ENCODE results near the gene ADCY9.

DNA sequence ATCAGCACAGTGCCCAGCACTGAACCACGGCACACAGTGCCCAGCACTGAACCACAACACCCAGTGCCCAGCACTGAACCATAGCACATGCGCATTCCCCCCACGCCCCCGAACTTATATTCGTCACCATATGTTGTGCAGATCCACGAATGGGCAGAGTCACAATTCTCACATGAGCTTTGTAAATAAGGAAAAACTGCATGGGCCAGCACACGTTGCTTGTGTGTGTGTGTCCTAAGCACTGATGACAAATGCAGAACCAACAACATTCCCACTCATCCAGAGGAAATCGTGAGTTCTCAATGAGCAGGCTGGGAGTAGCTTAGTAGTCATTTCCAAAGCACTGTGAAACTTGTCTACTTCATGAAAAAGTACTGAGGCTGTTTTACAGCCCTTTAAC lies 70.0 kb downstream of the ADCY9 start:
- TF ChIP-seq, protein P1, sequence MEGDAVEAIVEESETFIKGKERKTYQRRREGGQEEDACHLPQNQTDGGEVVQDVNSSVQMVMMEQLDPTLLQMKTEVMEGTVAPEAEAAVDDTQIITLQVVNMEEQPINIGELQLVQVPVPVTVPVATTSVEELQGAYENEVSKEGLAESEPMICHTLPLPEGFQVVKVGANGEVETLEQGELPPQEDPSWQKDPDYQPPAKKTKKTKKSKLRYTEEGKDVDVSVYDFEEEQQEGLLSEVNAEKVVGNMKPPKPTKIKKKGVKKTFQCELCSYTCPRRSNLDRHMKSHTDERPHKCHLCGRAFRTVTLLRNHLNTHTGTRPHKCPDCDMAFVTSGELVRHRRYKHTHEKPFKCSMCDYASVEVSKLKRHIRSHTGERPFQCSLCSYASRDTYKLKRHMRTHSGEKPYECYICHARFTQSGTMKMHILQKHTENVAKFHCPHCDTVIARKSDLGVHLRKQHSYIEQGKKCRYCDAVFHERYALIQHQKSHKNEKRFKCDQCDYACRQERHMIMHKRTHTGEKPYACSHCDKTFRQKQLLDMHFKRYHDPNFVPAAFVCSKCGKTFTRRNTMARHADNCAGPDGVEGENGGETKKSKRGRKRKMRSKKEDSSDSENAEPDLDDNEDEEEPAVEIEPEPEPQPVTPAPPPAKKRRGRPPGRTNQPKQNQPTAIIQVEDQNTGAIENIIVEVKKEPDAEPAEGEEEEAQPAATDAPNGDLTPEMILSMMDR (IDR thresholded peaks at IDR 0.05): no peak
- no peak for TF ChIP-seq POLR2A (IDR thresholded peaks at IDR 0.05)
